Lung microvascular endothelial cell (primary cell): ENCODE data around the gene CFAP65. TPM values are rescaled to one million over a fixed set of nuclear protein-coding genes. Genes with fewer than 3 reads are reported as not detected.

Experiments used
- DNase-seq, 2 donors: peaks; one replicate each; pipeline versions ENCODE4 v3.0.0 to v3.0.0-alpha.2; 2010; ENCODE audit warnings: low read depth in 2 of 2
- total RNA-seq: library from RNA; depleted of rRNA; stranded (reverse); fragments of >200 nt; gene quantifications from 2 replicates; pipeline ENCODE4 v1.2.1, GENCODE V29; 2014

CFAP65 gene
- total RNA-seq, 1 donor from 2014 or later, result not detected

DNA sequence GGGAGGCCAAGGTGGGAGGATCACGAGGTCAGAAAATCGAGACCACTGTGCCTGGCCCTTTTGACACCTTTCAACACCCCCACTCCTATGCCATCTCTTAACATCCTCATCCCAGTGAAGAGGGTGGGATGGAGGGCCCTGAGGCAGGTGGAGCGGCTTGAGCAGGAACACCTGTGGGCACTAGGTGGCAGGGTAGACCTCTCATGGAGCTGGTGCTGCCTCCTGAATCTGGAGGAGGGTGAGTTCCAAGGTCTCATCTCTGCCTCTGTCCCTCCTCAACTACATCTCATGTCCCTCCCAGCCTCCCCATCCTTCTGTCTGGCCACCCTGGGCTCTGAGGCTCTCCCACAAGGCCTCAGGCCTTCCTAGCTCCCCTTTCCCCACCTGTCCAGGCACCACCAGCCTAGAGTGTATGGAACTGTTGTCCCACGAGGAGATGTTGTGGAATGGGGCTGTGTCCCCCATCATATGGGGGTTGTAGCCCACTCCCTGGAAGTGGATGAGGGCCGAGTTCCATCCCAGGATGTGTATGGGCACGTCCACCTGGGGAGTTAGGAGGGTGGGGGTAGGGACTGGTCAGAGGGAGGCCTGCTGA lies 31.1 kb downstream of the CFAP65 start:
- peak in 1 of 2 donors; percentile 26 for DNase-seq

DNA sequence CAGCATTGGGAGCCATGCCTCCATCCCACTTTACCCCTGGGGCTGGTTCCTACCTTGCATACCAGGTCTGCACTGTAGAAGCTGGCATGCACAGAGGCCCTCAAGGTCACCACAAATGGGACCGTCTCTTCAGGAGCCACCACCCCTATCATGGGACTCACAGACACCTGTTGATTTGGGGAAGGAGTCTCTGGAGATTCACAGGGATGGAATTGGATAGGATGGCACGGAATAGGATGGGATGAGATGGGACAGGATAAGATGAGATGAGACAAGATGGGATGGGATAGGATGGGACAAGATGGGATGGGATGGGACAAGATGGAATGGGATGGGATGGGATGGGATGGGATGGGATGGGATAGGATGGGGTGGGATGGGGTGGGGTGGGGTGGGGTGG lies 32.0 kb downstream of the CFAP65 start:
- no peak for DNase-seq

DNA sequence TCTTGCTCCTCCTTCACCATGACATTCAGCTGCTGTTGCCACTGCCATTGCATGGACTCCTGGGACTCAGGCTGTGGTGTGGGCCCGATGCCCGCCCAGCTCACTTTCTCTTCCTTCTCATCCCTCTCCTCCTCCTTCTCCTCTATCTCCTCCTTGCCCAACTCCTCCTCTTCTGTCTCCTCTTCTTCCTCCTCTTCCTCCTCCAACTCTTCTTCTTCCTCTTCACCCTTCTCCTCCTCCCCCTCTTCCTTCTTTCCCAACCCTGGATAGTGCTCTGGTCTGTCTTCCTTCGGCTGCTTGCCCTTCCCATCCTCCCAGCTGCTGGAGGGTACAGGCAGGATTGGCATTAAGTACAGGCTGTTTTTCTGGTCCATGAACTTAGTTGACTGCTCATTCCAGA lies 37.3 kb downstream of the CFAP65 start:
- DNase-seq, result no peak

DNA sequence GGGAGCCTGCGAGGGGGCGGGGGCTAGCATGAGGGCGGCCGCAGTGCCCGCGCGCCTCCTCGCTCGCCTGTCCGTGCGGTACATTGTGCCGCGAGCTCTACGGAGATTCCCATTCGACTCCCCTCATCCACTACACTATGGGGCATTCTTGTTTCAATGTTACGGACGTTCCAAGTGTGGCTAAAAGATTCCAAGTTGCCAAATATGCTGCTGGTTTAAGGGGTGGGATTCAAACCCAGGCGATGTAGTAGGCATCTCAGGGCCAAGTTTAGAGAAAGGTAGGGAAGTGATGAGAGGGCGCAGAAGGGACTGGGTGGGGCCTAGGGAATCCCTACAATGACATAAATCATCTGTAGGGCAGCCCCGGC lies 38.1 kb downstream of the CFAP65 start:
- no peak for DNase-seq

DNA sequence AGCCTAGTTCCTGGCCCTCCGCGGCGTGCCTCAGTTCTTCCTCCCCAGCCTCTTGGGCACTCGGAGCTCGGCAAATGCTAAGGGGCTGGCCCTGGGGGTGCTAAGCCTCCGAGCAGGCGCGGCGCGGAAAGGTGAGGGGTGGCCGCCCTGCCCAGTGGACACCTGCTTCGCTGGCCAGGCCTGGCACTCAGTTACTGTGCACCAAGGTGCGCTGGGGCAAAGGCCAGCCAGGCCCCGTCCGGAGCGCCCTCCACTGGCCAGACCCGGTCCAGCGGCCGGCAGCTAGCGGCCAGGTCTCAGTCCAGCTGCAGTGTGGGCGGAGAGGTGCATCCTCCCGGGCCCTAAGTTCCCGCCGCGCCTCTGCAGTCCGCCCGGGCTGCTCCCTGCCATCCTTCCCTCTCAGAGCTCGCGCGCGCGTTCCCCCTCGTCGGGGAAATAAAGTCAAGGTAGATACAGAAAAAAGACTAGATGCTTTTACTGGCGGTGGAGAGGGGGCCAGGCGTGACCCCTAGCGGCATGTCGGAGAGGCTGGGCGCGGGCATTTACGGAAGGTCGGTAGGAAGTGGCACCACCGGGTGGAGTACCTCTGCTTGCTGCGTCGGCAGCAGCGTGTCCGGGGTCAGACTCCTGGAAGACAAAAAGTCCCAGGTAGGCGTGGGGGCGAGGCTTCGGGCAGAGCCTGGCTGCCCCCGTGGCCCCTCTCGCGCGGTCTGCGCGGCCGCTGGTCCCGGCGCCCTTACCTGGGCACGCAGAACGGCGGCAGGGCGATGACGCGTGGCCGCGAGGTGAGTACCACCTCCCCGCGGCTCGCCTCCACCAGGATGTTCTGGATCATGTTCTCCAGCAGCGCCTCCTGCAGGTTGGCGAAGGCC lies 38.7 kb downstream of the CFAP65 start:
- DNase-seq, result peak; percentile 40 to 56

DNA sequence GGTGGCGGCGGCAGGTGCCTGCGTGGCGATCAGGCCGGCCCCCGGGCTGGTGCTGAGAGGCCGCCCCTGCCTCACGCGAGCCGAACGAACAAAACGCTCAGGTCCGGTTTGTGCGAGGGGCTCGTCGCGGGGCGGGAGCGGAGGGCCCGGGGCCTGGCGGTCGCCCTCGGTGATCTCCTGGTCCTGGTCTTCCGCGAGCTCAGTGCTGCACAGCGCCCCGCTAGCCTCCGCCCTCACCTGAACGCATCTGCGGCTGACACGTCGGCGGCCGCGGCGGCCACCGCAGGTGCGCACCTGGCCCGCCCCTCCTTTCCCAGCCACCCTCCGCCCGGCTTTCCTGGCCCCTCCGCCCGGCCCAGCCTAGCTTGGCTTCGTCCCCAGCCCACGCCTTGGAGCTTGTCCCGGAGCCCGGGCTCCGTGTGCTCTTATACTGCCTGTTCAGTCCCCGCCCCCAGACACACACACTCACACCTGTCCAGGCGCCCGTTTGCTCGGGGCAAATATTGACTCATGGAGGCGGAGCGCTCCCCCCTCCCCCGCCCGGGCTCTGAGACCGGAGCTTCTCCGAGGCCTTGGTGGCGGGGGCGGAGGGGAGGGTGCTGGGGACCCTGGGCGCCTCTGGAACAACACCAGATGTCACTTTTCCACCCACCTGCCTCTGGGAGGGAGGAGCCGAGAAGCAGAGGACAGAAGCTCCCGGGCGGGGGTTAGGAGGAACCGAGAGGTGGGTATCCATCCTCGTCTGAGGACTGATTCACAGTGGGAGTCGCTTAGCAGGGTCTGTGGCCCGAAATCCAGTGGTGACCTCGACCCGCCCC lies 39.5 kb downstream of the CFAP65 start:
- DNase-seq, result no peak

DNA sequence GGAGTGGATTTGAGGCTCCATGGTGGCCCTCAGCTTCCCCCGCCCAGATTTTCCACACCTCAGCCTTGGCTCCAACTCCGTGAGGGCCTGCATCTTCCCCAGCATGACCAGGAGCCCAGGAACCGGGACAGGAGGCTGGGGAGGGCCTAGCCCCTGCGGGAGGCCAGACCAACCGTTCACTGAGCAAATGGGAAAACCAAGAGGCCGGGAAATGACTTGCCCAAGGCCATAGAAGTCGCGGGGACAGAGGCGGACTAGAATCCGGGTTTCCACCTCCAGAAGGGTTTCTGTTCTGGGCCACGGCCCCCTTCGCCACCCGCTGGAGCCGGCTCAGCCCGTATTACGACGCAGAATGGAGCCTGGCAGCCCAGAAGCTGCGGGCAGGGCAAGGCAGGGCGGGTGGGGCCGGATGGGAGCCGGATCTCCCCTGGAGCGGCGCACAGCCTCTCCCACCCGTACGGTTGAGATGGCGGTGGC lies 40.2 kb downstream of the CFAP65 start:
- DNase-seq, result no peak

DNA sequence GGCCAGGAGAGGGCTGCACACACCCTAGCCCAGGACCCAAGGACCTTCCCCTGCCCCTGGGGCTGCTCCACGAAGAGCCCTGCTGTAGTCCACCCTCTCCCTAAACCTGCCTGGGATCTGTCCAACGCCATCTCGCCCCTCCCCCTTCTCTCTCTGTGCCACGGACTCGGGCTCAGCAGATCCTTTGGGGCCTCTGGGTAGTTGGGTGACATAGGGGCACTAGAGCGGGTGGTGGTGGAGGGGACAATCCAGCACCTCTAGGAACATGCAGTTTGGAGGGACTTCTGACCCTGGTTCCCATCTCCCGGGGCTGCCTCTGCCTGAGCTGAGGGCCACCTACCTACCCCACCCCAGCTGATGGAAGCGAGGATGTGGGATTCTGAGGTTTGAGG lies 40.8 kb downstream of the CFAP65 start:
- no peak for DNase-seq

DNA sequence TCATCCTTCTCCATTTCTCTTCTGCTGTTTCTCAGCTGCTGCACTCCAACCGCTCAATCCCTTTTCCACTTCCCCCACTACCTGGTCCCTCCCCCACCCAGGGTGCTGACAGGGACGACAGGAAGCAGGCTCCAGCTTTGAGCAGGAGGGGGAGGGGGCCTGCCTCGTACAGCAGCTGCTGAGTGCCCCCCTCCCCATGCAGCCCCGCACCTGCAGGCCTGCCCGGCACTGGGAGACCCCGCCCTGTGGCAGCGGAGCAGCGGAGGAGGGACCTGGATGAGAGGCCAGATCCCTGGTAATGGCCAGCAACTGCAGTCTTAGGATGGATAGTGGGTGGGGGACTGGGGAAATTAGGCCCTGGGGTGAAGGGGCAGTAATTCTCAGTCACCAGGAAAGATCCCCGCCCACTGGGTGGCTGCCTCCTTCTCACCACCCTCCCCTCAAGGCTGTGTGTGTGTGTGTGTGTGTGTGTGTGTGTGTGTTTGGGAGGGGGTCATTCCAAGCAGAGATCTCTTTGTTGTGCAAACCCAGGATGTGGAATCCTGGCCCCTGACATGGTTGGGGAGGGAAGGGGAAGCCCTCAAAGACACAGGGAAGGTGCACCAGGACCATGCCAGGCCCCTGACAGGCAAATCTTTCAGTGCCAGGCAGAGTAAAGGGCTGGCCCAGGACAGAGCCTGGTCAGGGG lies 41.3 kb downstream of the CFAP65 start:
- DNase-seq, result no peak

DNA sequence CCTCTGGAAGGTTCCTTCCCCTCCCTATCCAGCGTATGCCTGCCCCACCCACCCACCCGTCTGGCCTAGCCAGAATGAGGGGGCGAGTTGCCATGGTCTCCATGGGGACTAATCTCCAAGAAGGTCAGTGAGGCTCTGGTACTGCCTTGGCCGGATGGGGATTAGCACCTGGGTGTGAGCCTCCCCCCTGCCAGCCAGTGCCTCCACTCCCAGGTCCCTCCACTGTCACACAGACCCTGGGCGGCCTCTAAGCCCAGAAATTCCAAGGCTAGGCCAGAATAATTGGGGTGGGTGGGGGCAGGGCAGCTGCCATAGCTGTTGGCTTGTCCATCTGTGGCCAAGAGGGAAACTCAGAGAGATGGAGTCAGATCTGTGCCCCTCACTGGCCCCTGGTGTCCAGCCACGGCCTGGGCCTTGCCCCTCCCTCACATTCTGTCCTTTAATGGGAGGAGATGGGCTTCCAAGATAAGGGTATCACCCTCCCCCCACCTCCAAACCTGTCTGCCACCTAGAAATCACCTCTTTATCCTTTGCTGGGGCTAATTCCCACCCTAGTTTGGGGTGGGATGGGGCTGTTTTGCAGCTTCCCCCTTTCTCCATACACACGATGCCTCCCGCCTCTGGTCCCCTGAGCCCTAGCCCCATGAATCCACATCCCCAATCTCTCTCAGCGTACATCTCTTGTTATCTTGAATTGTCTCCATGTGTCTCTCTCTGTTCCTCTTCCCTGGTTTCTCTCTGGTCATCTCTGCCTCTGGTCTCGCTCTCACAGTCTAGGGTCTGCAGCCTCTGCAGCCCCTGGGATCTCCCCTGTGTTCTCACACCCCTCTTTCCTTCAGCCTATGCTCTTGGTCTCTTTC lies 42.1 kb downstream of the CFAP65 start:
- DNase-seq, result no peak

DNA sequence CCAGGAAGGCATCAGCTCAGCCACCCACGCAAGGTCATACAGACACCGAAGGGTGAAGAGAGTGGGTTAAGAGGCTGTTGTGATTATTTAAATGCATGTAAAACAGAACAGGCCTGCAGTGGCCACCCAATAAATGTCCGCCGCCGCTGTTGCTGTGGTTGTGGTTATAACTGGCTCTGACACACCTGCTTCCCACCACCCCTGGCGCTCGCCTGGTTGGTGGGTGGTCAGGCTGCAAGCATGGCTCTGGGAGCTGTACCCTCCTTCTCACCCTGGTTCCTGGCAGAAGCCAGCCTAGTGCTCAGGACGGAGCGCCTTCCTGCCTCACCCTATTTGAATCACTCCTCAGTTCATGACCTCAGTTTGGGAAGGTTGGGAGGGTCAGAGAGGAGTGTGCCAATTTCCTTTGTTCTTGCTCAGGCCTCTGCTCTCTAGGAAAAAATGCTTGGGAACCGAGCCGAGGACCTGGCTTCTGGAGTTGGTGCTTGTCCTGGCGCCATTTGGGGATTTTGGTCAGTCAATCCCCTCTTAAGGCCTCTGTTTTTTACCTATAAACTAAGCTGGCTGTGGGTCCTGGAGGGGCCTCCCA lies 42.8 kb downstream of the CFAP65 start:
- DNase-seq, result no peak

DNA sequence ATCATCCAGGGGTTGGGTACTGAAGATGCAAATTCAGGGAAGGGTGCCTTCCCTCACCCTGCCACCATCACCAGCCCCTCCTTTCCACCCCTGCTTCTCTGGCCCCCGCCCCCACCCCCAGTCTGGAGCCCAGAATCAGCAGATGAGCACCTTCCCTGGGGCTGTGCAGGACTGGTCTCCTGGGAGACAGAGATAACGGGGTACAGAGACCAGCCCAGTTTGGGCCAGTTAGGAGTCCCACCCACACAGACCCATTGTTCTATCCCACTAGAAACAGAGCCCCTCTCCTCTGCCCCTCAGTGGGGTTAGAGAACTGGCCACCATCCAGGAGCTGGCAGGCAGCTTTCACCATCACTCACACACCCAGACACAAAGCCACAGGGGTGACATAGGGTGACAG lies 43.6 kb downstream of the CFAP65 start:
- DNase-seq, result no peak

DNA sequence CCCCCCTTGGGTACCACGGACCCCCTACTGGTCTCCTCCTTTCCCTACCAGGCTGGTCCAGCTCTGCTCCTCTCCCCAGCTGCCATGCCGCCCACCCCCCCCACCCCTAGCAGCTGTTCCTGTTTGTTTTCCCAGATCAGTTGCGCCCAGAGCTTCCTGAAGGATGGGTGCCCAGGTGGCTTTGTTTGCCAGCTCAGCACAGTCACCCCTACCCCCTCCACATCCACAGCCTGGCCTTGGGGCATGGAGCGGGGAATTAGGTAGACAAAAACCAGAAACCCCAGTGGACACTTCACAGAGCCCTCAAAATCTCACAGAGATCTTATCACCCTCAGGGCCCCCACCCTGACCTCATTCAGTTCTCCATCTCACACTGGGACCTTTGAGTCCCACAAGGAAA lies 44.4 kb downstream of the CFAP65 start:
- DNase-seq, result no peak

DNA sequence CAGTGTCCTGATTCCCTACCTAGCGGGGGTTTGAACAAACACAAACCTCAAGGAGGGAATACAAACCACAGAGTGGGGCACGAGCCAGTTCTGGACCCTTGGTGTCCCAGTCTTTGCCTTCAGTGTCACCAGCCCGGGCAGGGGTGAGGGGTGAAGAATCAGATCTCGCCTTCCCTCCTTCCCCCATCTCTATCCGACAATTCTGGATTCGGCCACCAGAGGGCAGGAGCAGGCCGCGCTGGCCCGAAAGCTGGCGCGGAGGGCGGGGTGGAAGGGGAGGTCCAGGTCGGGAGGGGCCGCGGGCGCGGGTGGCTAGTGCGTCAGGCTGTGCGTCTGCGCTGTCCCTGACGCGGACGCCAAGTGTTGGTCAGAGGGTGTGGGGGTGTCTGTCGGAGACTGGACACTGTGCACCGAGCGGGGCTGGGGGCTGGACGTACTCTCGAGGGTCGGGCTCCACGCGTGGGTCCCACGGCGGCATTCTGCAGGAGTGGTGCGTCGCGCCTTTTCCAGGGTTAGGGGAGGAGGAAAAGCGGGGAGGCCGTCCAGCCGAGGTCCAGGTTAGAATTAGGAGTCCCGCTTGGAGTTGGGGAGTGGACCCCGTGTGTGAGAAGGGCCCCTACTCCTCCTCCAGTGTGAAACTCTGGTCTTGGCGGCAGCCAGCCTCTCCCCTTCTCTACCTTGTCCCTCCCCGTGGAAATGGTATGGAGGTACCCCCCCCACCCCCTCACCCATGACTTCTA lies 45.2 kb downstream of the CFAP65 start:
- DNase-seq, result peak; percentile 75 to 80

DNA sequence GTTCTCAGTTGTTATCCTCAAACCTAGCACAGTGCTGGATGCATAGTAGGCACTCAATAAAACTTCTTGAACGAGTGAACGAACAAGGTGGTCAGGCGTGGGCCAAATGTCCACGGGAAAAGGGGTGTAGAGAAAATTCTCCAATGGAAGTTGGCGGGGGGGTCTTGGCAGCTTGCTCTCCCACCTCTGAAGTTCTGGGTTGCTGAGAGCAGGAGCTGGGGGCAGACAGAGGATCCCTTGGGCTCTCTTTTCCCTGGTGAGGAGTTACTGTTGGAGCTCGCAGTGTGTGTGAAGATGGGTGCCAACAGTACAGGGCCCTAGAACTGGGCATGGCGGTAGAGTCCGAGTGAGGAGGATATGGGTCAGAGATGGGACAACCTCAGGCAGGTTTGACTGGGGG lies 45.8 kb downstream of the CFAP65 start:
- DNase-seq, result no peak

DNA sequence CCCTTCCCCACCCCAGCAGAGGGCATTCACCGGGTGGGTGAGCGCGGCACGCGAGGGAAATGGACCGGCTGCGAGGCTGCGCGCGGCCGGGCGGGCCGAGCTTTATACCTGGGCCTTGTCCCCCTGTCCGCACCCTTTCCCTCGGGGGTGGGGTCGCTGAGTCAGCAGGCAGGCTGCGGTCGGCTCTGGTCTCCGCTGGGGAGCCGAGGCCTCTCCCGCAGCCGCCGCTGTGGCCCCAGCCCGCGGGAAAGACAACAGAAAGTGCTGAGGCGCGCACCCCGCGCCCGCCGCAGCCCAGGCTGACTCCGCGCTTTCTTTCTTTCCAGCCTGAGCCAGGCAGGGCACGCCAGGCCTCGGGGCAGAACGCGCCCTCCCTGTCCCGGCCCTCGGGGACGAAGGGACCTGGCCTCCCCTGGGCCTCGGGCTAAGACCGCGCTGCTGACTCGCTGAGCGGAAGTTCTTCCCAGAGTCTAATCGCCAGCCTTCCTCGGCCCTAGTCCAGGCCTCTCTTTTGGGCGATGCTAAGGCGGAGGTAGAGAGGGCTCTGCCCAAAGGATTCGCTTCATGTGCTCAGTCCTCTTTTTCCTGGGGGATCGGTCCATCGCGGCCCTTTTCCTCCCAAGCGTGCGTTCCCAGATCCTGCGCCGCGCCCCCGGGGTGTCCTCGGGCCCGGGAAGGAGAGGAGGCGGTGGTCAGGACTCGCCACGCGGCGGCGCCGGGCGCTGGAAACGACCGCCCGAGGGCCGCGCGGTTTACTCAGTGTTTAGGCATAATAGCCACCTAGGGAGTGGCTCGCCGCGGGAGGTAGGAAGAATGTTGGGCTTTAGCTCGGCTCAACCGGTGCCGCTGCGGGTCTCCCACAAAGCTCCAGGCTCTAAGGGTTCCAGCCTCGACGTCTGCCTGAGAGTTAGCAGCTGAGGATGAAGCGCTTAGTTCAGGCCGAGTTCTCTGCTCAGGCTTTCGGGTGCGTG lies 47.7 kb downstream of the CFAP65 start, which contains the start of gene CRYBA2:
TSS of gene CRYBA2 (minus strand) at position 78 of the 971 bp plus-strand sequence. CDS start 246 bp downstream, outside the sequence.
- no peak for DNase-seq

DNA sequence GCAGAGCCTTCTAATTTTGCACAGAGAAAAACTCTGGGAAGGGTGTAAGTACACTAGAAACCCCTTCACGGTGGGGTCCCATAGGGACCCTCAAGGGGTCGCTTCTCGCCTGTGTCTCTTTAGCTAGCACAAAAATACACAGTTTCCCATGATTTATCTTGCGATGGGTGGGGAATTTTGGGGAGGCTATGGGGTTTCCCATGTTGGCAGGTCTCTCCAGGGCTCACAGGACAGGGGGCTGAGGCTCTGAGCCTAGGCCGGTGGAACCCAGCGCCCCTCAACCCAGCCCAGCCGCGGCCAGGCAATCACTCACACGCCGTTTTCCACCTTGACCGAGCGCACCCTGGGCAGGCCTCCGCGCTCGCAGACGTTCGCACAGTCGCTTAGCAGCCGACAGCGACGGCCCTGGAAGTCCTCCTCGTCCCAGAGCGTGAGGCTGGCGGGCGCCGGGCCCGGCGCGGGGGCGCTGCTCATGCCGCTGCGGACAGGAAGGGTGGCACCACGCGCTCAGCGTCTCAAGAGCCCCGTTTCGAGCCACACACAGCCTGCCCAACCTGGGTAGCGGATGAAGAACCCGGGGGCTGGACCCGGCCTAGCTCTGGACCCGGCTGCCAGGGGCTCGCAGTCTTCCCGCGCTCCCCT lies 48.5 kb downstream of the CFAP65 start:
- no peak for DNase-seq

DNA sequence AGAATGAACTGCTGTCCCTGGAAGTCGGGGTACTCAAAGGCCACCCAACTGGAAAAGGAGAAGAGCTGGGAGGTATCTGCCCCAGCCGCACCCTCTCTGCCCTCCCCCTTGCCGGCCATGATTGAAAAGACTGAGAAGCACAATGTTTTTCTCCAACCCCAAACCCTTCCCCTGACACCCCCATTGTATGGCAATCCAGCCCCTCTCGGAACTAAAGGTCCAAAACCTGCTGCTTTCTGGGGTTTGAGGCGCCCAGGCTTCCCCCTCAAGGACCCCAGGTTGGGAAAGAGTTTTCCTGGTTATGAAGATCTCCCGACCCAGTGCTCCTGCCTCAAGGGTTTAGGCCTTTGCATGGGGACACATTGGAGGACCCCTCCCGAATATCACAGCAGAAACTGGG lies 49.1 kb downstream of the CFAP65 start:
- DNase-seq, result no peak
